SK-N-SH (cell line): ENCODE data around the gene DYNLT3. TPM values are rescaled to one million over a fixed set of nuclear protein-coding genes. Genes with fewer than 3 reads are reported as not detected.

Source experiments
- CTCF ChIA-PET: fragments of 300-600, 350-600 bp; formaldehyde crosslinking; extraction: SDS; loops from one replicate; lab custom pipeline; 2021; lab: Yijun Ruan, JAX
- POLR2A ChIA-PET: fragments of 350-600 bp; sonication (Branson Sonifier 250); formaldehyde crosslinking; extraction: SDS; loops from one replicate; lab custom pipeline; 2020; ENCODE audit warnings: antibody characterized with exemption, inconsistent platforms; lab: Yijun Ruan, JAX
- DNase-seq: peaks from one replicate; pipeline ENCODE4 v3.0.0; 2012
- H2AFZ ChIP-seq: fragments of 200-600 bp; sonication (generic); 2 replicates; pipeline ENCODE4 v1.8.1; 2016; ENCODE audit warnings: antibody characterized with exemption, mild to moderate bottlenecking, low read depth
- H3F3A ChIP-seq: fragments of 200-600 bp; sonication (generic); replicated peaks from 2 replicates; pipeline ENCODE3; 2016; ENCODE audit warnings: antibody characterized with exemption, mild to moderate bottlenecking; ENCODE audit not compliant: insufficient read depth
- H3K27ac ChIP-seq, 2 experiments: fragments of 200-500 bp in 1 of 2; fragments of 200-600 bp in 1 of 2; sonication (Bioruptor generic) in 1 of 2; sonication (generic), shearing (Covaris generic) in 1 of 2; 2 replicates each; pipeline versions ENCODE4 v1.5.1 to v1.6.1; 2014 to 2016; ENCODE audit warnings: low read depth in 2 of 2, inconsistent platforms in 1 of 2, low read length in 1 of 2, mild to moderate bottlenecking in 1 of 2, mixed read lengths in 1 of 2
- H3K27me3 ChIP-seq: fragments of 200-600 bp; sonication (generic), shearing (Covaris generic); 2 replicates; pipeline ENCODE4 v1.6.1; 2016; ENCODE audit warnings: mixed run types; ENCODE audit not compliant: insufficient read depth
- H3K36me3 ChIP-seq, 2 experiments: fragments of 200-500 bp in 1 of 2; fragments of 200-600 bp in 1 of 2; sonication (Bioruptor generic) in 1 of 2; sonication (generic) in 1 of 2; replicated peaks in 1 of 2; 2 replicates each; pipeline versions ENCODE3 to v1.5.1; 2014 to 2016; ENCODE audit warnings: low read length in 1 of 2, mild to moderate bottlenecking in 1 of 2; ENCODE audit not compliant: insufficient read depth in 2 of 2, control insufficient read depth in 1 of 2
- H3K4me1 ChIP-seq, 2 experiments: fragments of 200-500 bp in 1 of 2; fragments of 200-600 bp in 1 of 2; sonication (Bioruptor generic) in 1 of 2; sonication (generic), shearing (Covaris generic) in 1 of 2; 2 replicates each; pipeline versions ENCODE4 v1.5.1 to v1.6.1; 2014 to 2016; ENCODE audit warnings: low read depth in 1 of 2, low read length in 1 of 2, mixed run types in 1 of 2; ENCODE audit not compliant: insufficient read depth in 2 of 2, control insufficient read depth in 1 of 2
- H3K4me2 ChIP-seq: fragments of 200-600 bp; sonication (generic), shearing (Covaris generic); 2 replicates; pipeline ENCODE4 v1.6.1; 2017; ENCODE audit warnings: mixed run types
- H3K4me3 ChIP-seq, 2 experiments: fragments of 200-500 bp in 1 of 2; fragments of 200-600 bp in 1 of 2; sonication (Bioruptor generic) in 1 of 2; sonication (generic), shearing (Covaris generic) in 1 of 2; 2 replicates each; pipeline versions ENCODE4 v1.5.1 to v1.8.1; 2014 to 2016; ENCODE audit warnings: low read depth in 2 of 2, inconsistent platforms in 1 of 2, low read length in 1 of 2, mild to moderate bottlenecking in 1 of 2, mixed read lengths in 1 of 2, moderate library complexity in 1 of 2
- H3K79me2 ChIP-seq: fragments of 200-600 bp; sonication (generic); 2 replicates; pipeline ENCODE4 v1.8.1; 2017; ENCODE audit warnings: mild to moderate bottlenecking; ENCODE audit not compliant: insufficient read depth
- H3K9ac ChIP-seq: fragments of 200-600 bp; sonication (generic); 2 replicates; pipeline ENCODE4 v1.6.1; 2017; ENCODE audit warnings: mixed run types
- H3K9me2 ChIP-seq: fragments of 200-600 bp; sonication (generic); 2 replicates; pipeline ENCODE4 v1.6.1; 2017; ENCODE audit warnings: mixed run types
- H3K9me3 ChIP-seq: fragments of 200-600 bp; sonication (generic); 2 replicates; pipeline ENCODE4 v1.6.1; 2017; ENCODE audit warnings: mixed run types, mild to moderate bottlenecking, moderate library complexity
- H4K20me1 ChIP-seq: fragments of 200-600 bp; sonication (generic); 2 replicates; pipeline ENCODE4 v1.6.1; 2017; ENCODE audit warnings: mild to moderate bottlenecking, mixed run types; ENCODE audit not compliant: insufficient read depth
- CTCF ChIP-seq: fragments of 200-600 bp; sonication (generic); IDR thresholded peaks from 2 replicates; pipeline ENCODE4 v1.6.1; 2017; ENCODE audit warnings: antibody characterized with exemption, mild to moderate bottlenecking, moderate library complexity
- FOXM1 ChIP-seq: IDR thresholded peaks from 2 replicates; pipeline ENCODE4 v1.4.0; 2012; ENCODE audit warnings: low read depth, mild to moderate bottlenecking
- GATA2 ChIP-seq: sonication (generic); formaldehyde crosslinking; IDR thresholded peaks from 2 replicates; pipeline ENCODE4 v1.5.0; 2020; ENCODE audit warnings: mild to moderate bottlenecking, missing genetic modification reagents
- SIN3A ChIP-seq: IDR thresholded peaks from 2 replicates; pipeline ENCODE4 v1.6.1; 2012; ENCODE audit warnings: low read depth, mild to moderate bottlenecking, low read length, moderate library complexity, borderline replicate concordance
- TAF1 ChIP-seq: IDR thresholded peaks from 2 replicates; pipeline ENCODE4 v1.6.1; 2012; ENCODE audit warnings: low read depth, mild to moderate bottlenecking, low read length, moderate library complexity, borderline replicate concordance
- USF2 ChIP-seq: fragments of 150-350 bp; IDR thresholded peaks from 2 replicates; pipeline ENCODE4 v1.6.1; 2017; ENCODE audit warnings: antibody characterized with exemption, low read length, low read depth, borderline replicate concordance
- YY1 ChIP-seq: IDR thresholded peaks from 2 replicates; pipeline ENCODE4 v1.4.0; 2012; ENCODE audit warnings: low read depth, mild to moderate bottlenecking
- WGBS: methylation state at CpG from one replicate; pipeline ENCODE4 v1.1.6; 2017; ENCODE audit warnings: low lambda C conversion rate; 5-methylcytosine and 5-hydroxymethylcytosine counted together
- polyA plus RNA-seq, 3 experiments: library from polyadenylated mRNA; depleted of rRNA; stranded (reverse); fragments of >200 nt; gene quantifications; 2 replicates each; pipeline ENCODE4 v1.2.3, GENCODE V29; 2012
- TF ChIP-seq, protein P1 (sequence below): IDR thresholded peaks from 2 replicates; pipeline ENCODE4; 2012
- TF ChIP-seq, protein P2 (sequence below): IDR thresholded peaks from 2 replicates; pipeline ENCODE4 v1.4.0; 2012; ENCODE audit warnings: low read depth, borderline replicate concordance
- TF ChIP-seq, protein P3 (sequence below): IDR thresholded peaks from 2 replicates; pipeline ENCODE4 v1.6.1; 2012; ENCODE audit warnings: mild to moderate bottlenecking, low read depth, low read length, moderate library complexity

DYNLT3 gene
- polyA plus RNA-seq, 1 of the 3 experiments (the other 2 are of a cell fraction): 7.3 TPM

GRCh38 chrX:37867536-37868153 lies 20.3 kb upstream of the DYNLT3 start:
- CTCF ChIA-PET: no interaction called here
- POLR2A ChIA-PET: no interaction called here

GRCh38 chrX:37863728-37864127 lies 16.4 kb upstream of the DYNLT3 start:
- Histone ChIP-seq H3K9ac (no peak overlapping the region), H3F3A (no peaks in the 10 kb centered on the region), H3K79me2 (no peaks in the 10 kb centered on the region), H3K4me1 (no peaks in the 10 kb centered on the region), H2AFZ (no peak overlapping the region), H3K4me3 (no peak overlapping the region), H3K27me3 (no peaks in the 10 kb centered on the region), H4K20me1 (no peaks in the 10 kb centered on the region), H3K36me3 (no peaks in the 10 kb centered on the region), H3K27ac (no peak overlapping the region), H3K9me3 (no peaks in the 10 kb centered on the region), H3K4me2 (no peak overlapping the region), H3K9me2 (no peaks in the 10 kb centered on the region)
- POLR2A ChIA-PET: no interaction called here
- 27% methylated on average over 3 of the region's 3 CpGs for WGBS
- no peak for DNase-seq
- CTCF ChIA-PET: interaction anchor here (1.3 kb wide), 1 partner anchor 27 kb away, joined by 3 read pairs; no protein-coding TSS in a partner anchor
- no peak for TF ChIP-seq CTCF
- TF ChIP-seq, protein P1, sequence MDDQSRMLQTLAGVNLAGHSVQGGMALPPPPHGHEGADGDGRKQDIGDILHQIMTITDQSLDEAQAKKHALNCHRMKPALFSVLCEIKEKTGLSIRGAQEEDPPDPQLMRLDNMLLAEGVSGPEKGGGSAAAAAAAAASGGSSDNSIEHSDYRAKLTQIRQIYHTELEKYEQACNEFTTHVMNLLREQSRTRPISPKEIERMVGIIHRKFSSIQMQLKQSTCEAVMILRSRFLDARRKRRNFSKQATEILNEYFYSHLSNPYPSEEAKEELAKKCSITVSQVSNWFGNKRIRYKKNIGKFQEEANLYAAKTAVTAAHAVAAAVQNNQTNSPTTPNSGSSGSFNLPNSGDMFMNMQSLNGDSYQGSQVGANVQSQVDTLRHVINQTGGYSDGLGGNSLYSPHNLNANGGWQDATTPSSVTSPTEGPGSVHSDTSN: no peak
- TF ChIP-seq, protein P2, sequence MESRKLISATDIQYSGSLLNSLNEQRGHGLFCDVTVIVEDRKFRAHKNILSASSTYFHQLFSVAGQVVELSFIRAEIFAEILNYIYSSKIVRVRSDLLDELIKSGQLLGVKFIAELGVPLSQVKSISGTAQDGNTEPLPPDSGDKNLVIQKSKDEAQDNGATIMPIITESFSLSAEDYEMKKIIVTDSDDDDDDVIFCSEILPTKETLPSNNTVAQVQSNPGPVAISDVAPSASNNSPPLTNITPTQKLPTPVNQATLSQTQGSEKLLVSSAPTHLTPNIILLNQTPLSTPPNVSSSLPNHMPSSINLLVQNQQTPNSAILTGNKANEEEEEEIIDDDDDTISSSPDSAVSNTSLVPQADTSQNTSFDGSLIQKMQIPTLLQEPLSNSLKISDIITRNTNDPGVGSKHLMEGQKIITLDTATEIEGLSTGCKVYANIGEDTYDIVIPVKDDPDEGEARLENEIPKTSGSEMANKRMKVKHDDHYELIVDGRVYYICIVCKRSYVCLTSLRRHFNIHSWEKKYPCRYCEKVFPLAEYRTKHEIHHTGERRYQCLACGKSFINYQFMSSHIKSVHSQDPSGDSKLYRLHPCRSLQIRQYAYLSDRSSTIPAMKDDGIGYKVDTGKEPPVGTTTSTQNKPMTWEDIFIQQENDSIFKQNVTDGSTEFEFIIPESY: no peak
- TF ChIP-seq TAF1: no peak
- TF ChIP-seq YY1: no peak

More at GRCh38 chrX:37867536-37868153, 20.3 kb upstream of the DYNLT3 start:
- H3K4me2 ChIP-seq: no peak overlapping the region
- H3K4me1 ChIP-seq: peaks cover 0 to 4% of the 10 kb centered on the region in 2 experiments; a peak in 1 of 4 replicates
- TF ChIP-seq USF2 (no peak), FOXM1 (no peak), SIN3A (no peak), GATA2 (CRISPR knock-in tag) (no peak)
- TF ChIP-seq, protein P3, sequence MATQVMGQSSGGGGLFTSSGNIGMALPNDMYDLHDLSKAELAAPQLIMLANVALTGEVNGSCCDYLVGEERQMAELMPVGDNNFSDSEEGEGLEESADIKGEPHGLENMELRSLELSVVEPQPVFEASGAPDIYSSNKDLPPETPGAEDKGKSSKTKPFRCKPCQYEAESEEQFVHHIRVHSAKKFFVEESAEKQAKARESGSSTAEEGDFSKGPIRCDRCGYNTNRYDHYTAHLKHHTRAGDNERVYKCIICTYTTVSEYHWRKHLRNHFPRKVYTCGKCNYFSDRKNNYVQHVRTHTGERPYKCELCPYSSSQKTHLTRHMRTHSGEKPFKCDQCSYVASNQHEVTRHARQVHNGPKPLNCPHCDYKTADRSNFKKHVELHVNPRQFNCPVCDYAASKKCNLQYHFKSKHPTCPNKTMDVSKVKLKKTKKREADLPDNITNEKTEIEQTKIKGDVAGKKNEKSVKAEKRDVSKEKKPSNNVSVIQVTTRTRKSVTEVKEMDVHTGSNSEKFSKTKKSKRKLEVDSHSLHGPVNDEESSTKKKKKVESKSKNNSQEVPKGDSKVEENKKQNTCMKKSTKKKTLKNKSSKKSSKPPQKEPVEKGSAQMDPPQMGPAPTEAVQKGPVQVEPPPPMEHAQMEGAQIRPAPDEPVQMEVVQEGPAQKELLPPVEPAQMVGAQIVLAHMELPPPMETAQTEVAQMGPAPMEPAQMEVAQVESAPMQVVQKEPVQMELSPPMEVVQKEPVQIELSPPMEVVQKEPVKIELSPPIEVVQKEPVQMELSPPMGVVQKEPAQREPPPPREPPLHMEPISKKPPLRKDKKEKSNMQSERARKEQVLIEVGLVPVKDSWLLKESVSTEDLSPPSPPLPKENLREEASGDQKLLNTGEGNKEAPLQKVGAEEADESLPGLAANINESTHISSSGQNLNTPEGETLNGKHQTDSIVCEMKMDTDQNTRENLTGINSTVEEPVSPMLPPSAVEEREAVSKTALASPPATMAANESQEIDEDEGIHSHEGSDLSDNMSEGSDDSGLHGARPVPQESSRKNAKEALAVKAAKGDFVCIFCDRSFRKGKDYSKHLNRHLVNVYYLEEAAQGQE: no peak
- TF ChIP-seq, protein P1: no peak
- 0 out of 2 replicates have a peak, but pooled peaks cover 4% of the 10 kb centered on the region for H4K20me1 ChIP-seq
- WGBS: 35% methylated on average over 3 of the region's 3 CpGs
- no peaks in the 10 kb centered on the region for H3K36me3 ChIP-seq
- no peaks in the 10 kb centered on the region for H3K79me2 ChIP-seq
- no peaks in the 10 kb centered on the region for H3K27me3 ChIP-seq
- no peak overlapping the region for H3K27ac ChIP-seq
- H2AFZ ChIP-seq: no peak overlapping the region; the same call in 1 of the 2 replicates
- no peak for DNase-seq
- H3K9ac ChIP-seq: no peak overlapping the region
- H3K9me2 ChIP-seq: no peaks in the 10 kb centered on the region
- H3K9me3 ChIP-seq: no peaks in the 10 kb centered on the region
- H3F3A ChIP-seq: peaks cover 18% of the 10 kb centered on the region
- H3K4me3 ChIP-seq: no peak overlapping the region
